C4-2B (cell line): ENCODE results near the gene ANTXRL.
"Not testable (repeated sequence)": the region's sequence is repeated elsewhere in the genome, so short reads cannot be mapped to it uniquely, and the experiment has no call there.

Source experiments
- H3K27ac ChIP-seq: fragments of 450-650 bp; 2 replicates; pipeline ENCODE4 v1.5.1; 2017
- CTCF ChIP-seq: fragments of 450-650 bp; conservative IDR thresholded peaks from 2 replicates; pipeline ENCODE4 v1.5.1; 2017; ENCODE audit warnings: mild to moderate bottlenecking
- ZFX ChIP-seq: fragments of 450-650 bp; IDR thresholded peaks from 2 replicates; pipeline ENCODE4 v1.6.1; 2017

The ANTXRL gene

GRCh38 chr10:46253076-46254006 is 33.5 kb upstream of the ANTXRL start:
- TF ChIP-seq CTCF (no peak), ZFX (no peak)

GRCh38 chr10:46254007-46254383 is 32.8 kb upstream of the ANTXRL start:
- H3K27ac ChIP-seq = no peak overlapping the region
- TF ChIP-seq CTCF = no peak
- TF ChIP-seq ZFX = no peak

More at GRCh38 chr10:46253076-46254006, 33.5 kb upstream of the ANTXRL start:
- no peak overlapping the region for H3K27ac ChIP-seq

- no peak for TF ChIP-seq ZFX
- no peak for TF ChIP-seq CTCF
- no peak overlapping the region for H3K27ac ChIP-seq
Measured at GRCh38 chr10:46254467-46254866, 32.3 kb upstream of the ANTXRL start.

- H3K27ac ChIP-seq = not testable (repeated sequence)
Measured at GRCh38 chr10:46255210-46255609, 31.6 kb upstream of the ANTXRL start.

GRCh38 chr10:46255801-46256747 is 30.7 kb upstream of the ANTXRL start:
- TF ChIP-seq CTCF (peak; percentile 71), ZFX (no peak)

GRCh38 chr10:46257099-46257498 is 29.7 kb upstream of the ANTXRL start:
- TF ChIP-seq CTCF (no peak), ZFX (no peak)
- no peak overlapping the region for H3K27ac ChIP-seq

More at GRCh38 chr10:46255801-46256747, 30.7 kb upstream of the ANTXRL start:
- peak overlapping the region; percentile 46 for H3K27ac ChIP-seq

- H3K27ac ChIP-seq = not testable (repeated sequence)
Measured at GRCh38 chr10:46262906-46263560, 23.8 kb upstream of the ANTXRL start.

GRCh38 chr10:46263831-46264268 is 22.9 kb upstream of the ANTXRL start:
- TF ChIP-seq ZFX = no peak
- no peak for TF ChIP-seq CTCF
- no peak overlapping the region for H3K27ac ChIP-seq
